Measurements from ENCODE around the gene ATG10. TPM values are rescaled to one million over a fixed set of nuclear protein-coding genes. Genes with fewer than 3 reads are reported as not detected.

The ATG10 gene
- total and polyA plus RNA-seq, 2 donors (not counting 1 experiment from before 2014, with no cell fraction given) = 1.6 to 11.6 TPM

GRCh38 chr5:82164977-82165713 is 193.3 kb downstream of the ATG10 start:
- ChIA-PET POLR2A (no interaction called here), CTCF (interaction anchor here (0.5 to 3.5 kb wide), 22 partner anchors 9 to 866 kb away, joined by 3 to 55 read pairs (median 4); no protein-coding TSS in a partner anchor)
- no peaks in the 10 kb centered on the region for H3K27me3 Mint-ChIP-seq
- no peaks in the 10 kb centered on the region for H3K79me2 ChIP-seq (ENCODE audit: control insufficient read depth, insufficient read depth, low read length)
- H3K9me3 ChIP-seq (ENCODE audit: control extremely low read depth in 1 of 3, control insufficient read depth in 2 of 3, insufficient read depth in 1 of 3, low read length in 2 of 3) = no peaks in the 10 kb centered on the region
- no peak overlapping the region for H3K27ac Mint-ChIP-seq
- H3K9me3 Mint-ChIP-seq (ENCODE audit: insufficient read depth) = no peaks in the 10 kb centered on the region
- no peak overlapping the region for H3K4me2 ChIP-seq (replicated peaks; ENCODE audit: low read depth, low read length, poor library complexity, severe bottlenecking)
- H3K36me3 ChIP-seq (replicated peaks in 1 of 2; ENCODE audit: control extremely low read depth in 1 of 2, control insufficient read depth in 1 of 2, extremely low read depth in 1 of 2, insufficient read depth in 2 of 2, low read length in 1 of 2) = no peaks in the 10 kb centered on the region
- no peaks in the 10 kb centered on the region for H4K20me1 ChIP-seq (ENCODE audit: control insufficient read depth, insufficient read depth, low read length, poor library complexity, severe bottlenecking)
- no peaks in the 10 kb centered on the region for H3K4me1 ChIP-seq (ENCODE audit: control insufficient read depth in 2 of 2, insufficient read depth in 2 of 2, low read length in 2 of 2)
- H2AFZ ChIP-seq (ENCODE audit: insufficient read depth, low read depth, low read length, poor library complexity, severe bottlenecking) = no peak overlapping the region
- no peak for TF ChIP-seq CTCF (IDR thresholded peaks at IDR 0.05)
- TF ChIP-seq EZH2 (IDR thresholded peaks at IDR 0.05; ENCODE audit: borderline replicate concordance, insufficient read depth, low read depth, low read length, poor library complexity, severe bottlenecking) = no peak
- no peak overlapping the region for H3K4me3 Mint-ChIP-seq
- H3K27me3 ChIP-seq (replicated peaks in 1 of 4; ENCODE audit: control extremely low read depth in 1 of 4, control insufficient read depth in 3 of 4, insufficient read depth in 4 of 4, low read length in 3 of 4) = no peaks in the 10 kb centered on the region
- H3K27ac ChIP-seq (ENCODE audit: low read length in 2 of 2) = no peak overlapping the region
- peaks cover 3% of the 10 kb centered on the region for H3K4me1 Mint-ChIP-seq
- intact Hi-C loops (cut with micrococcal nuclease) = loop anchor here (5.0 kb wide), 1 partner anchor 112 kb away; the partner anchor contains the start of gene RPS23
- DNase-seq (no peak), ATAC-seq (ENCODE audit: low read depth) (no peak)
- no peak overlapping the region for H3K9ac ChIP-seq (ENCODE audit: low read length)
- no peak overlapping the region for H3K4me3 ChIP-seq (ENCODE audit: control extremely low read depth in 1 of 5, extremely low read depth in 1 of 5, insufficient read depth in 1 of 5, low read depth in 2 of 5, low read length in 4 of 5)
- WGBS (ENCODE audit: insufficient coverage) = 96% methylated on average over 3 of the region's 3 CpGs
